Measurements from ENCODE around the gene RPA1.

DNA sequence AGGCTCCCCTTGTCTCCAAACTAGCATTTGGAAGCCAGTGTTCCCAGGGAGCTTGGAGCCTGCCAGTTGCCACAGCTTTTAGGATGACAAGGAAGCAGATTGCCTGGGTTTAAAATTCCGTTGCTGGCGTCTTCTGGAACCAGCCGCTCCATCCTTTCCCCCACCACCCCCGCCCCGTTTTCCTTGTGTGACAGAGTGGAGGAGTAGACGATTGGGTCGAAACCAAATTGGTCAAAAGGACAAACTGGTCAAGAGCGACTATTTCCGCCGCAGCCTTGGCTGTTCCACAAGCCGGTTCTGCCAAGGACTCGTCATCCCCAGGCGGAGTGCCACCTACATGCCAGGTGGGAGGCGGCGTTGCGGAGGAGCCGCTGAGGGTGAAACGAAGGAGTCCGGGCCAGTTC lies 91.1 kb downstream of the RPA1 start:
- TF ChIP-seq, protein P1, sequence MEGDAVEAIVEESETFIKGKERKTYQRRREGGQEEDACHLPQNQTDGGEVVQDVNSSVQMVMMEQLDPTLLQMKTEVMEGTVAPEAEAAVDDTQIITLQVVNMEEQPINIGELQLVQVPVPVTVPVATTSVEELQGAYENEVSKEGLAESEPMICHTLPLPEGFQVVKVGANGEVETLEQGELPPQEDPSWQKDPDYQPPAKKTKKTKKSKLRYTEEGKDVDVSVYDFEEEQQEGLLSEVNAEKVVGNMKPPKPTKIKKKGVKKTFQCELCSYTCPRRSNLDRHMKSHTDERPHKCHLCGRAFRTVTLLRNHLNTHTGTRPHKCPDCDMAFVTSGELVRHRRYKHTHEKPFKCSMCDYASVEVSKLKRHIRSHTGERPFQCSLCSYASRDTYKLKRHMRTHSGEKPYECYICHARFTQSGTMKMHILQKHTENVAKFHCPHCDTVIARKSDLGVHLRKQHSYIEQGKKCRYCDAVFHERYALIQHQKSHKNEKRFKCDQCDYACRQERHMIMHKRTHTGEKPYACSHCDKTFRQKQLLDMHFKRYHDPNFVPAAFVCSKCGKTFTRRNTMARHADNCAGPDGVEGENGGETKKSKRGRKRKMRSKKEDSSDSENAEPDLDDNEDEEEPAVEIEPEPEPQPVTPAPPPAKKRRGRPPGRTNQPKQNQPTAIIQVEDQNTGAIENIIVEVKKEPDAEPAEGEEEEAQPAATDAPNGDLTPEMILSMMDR (IDR thresholded peaks at IDR 0.05; ENCODE audit: low read length) = no peak
- no peak for TF ChIP-seq EZH2 (optimal IDR thresholded peaks at IDR 0.05; ENCODE audit: low read depth, low read length)

Measured in MM.1S (cell line).